Suppressor macrophage treated with lipopolysaccharide for 4 hours (primary cell): ENCODE measurements around the gene OTULINL.

ENCODE experiments used
- DNase-seq: peaks from one replicate; pipeline ENCODE4 v3.0.0-alpha.2; 2020

OTULINL gene

DNA sequence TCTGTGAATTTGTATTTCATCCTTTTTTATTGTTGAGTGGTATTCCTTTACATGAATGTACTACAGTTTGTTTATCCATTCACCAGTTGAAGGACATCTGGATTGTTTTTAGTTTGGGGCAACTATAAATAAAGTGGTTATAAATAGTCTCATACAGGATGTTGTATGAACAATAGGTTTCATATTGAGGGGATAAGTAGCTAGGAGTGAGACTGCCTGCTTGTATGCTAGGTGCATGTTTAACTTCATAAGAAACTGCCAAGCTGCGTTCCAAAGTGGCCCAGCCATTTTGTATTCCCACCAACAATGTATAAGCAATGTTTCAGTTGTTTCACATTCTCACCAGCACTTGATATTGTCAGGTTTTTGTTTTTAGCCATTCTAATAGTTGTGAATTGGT lies 21.5 kb downstream of the OTULINL start:
- no peak for DNase-seq

DNA sequence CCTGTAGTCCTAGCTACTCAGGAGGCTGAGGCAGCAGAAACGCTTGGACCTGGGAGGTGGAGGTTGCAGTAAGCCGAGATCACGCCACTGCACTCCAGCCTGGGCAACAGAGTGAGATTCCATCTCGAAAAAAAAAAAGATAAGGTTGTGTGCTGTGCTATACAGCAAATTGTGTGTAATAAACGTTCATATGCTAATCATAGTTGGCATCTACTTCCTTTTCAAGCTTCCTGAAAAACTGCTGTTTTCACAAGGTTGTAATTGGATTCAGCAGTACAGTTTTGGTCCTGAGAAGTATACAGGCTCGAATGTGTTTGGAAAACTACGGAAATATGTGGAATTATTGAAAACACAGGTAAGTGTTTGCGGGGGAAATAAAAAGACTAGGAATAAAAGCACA lies 25.5 kb downstream of the OTULINL start:
- no peak for DNase-seq

DNA sequence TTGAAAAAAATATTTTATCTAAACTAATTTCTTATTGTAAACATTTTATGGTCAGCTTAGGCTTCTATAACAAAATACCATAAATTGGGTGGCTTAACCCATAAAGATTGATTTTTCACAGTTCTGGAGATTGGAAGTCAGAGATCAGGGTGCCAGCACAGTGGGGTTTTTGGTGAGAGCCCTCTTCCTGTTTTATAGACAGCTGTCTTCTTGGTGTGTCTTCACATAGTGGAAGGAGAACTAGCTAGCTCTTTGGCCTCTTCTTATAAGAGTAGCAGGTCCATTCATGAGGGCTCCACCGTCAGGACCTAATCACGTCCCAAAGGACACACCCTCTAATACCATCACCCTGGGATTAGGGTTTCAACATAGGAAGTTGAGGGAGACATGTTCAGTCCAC lies 26.6 kb downstream of the OTULINL start:
- DNase-seq, result no peak

DNA sequence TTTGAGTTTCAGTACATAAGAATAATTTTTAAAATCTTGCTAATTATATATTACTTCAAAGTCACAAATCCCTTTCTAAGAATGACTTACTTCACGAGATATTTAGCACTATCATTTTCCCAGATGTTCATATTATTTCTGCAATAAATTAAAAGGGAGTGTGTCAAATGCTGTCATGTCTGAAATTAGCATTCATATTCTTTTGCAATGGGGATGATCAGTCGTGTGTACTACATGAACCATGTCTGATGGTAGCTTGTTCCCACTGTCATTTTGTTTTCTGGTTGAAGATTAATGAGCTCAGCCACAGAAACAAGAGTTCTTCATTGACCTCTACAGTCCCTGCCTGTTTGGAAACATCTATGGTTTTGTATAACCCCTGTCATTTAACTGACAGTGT lies 30.1 kb downstream of the OTULINL start:
- DNase-seq, result no peak

DNA sequence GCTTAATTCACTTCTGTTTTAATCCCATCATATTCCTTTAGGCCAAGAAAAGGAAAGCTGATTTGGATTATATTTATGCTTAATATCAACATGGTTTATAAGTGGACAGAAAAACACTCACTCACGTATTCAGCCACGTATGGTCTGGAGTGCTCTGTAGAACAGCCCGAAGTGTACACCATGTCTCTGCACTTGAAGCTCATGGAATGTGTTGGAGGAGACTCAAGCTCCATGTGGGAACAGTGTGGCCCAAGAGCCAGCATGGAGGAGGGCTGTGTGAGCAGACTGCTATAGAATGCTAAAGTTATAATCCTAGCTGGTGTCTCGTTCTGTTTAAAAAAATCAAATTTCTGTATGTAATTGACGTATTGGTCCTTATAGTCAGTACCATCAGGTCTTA lies 32.9 kb downstream of the OTULINL start:
- no peak for DNase-seq

DNA sequence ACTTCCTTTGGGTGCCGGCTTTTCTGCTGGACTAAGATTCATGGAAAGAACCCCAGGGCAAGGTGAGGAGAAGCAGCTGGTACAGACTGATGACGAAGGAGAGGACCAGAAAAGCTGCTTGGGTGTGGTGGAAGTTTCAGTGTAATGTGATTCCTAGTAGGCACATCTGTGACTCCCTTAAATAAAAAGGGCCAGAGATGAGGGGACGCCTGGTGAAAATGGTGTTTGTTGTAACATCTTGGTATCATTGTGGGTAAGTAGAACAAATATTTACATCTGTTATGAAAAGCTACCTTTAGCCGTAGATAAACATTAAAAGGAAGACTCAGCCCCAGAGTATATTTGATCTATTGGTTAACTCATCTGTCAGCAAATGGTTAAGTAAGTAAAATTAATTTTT lies 33.8 kb downstream of the OTULINL start:
- DNase-seq, result no peak

DNA sequence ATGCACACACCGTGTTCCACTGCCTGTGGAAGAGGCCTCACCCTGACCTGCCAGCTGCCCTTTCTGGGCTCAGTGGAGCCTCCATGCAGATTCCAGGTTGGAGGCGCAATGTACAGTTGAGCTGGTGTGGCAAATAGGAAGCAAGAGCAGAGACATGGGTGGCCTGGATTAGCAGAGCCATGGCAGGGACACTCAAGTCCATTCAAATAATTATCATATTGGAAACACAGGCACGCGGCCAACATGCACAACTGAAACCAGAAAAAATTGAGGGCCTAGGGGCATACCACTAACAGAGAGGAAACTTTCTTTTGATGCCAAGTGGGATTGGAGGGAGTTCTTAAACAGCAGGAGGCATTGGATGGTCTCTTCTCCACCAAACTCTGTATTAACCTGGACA lies 35.8 kb downstream of the OTULINL start:
- no peak for DNase-seq

DNA sequence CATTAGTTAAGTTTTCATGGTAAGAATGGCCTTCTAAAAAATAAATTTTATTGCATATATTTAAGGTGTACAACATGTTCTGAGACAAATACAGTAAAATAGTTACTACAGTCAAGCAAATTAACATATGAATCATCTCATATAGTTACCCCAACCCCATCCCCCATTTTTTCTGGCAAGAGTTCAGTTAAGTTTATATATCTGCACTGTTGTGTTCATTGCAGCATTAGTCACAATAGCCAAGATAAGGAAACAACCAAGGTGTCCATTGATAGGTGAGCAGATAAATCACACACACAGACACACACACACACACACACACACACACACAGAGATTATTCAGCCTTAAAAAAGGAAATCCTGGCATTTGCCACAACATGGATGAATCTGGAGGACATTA lies 45.7 kb downstream of the OTULINL start:
- DNase-seq, result no peak

DNA sequence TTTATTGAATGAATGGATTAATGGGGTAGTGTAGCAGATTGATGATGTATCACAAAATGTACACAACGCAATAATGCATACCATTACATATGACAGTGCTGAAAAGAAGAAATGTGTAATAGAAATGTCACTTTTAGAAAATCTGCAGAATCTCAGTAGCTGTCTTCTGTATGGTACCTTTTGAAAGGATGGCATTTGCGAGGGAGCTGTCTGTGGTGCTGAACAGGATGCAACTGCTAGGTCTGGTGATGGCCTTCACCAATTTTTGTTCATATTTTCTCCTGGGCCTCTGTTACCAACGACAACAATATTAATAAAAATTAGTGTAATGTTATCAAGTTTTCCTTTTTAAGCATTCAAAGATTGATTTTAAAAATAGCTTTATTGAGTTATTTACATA lies 46.8 kb downstream of the OTULINL start:
- peak; percentile 45 for DNase-seq

DNA sequence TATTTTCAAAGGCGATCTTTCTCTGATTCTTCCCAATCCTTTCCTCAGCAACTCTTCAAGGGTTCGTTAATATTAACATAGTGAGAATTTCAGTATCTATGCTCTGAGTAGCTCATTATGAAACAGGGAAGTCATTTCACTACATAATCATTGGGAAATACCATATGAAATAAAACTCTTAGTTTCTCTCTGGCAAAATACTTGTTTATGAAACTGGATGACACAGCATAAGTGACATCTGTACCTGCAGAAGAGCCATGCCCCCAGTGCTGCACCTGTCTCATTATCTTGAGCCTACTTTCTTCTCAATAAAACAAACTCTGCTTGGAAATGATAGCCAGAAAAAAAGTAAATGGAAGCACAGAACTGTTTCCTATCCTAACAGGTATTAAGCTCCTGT lies 49.1 kb downstream of the OTULINL start:
- DNase-seq, result peak; percentile 23

DNA sequence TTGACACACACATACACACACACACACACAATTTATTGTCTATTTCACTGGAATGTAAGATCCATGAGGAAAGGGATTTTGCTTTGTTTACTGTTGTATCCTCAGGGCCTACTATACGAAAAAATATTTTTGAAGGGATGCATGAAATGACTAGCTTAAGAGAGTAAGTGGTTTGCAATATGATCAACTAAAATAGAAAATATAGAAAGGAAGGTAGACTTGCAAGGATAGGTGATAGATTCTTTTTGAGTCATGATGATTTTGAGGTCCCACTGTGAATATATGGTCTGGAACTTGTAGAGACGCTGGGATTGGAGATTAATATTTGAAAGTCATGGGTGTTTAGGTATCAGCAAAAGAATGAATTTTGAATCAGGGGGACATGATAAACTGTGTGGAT lies 54.1 kb downstream of the OTULINL start:
- no peak for DNase-seq

DNA sequence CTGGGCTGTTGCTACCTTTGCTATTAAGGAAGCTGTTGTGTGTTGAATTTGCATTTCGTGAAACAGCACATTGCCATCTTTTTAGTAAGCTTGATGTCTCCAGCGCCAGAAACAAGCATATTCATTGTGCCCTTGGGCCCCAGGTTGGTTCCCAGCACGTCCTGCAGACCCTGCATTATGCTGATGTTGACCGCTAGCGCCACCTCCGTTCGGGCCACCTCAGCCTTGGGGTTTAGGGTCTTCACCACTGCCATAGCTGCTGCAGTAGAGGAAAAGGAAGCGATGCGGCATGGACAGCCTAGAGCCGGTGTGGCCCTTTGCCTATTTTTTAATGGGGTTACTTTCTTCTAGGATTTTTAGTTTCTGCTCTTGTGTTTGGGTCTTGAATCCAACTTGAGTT lies 59.2 kb downstream of the OTULINL start:
- DNase-seq, result no peak

DNA sequence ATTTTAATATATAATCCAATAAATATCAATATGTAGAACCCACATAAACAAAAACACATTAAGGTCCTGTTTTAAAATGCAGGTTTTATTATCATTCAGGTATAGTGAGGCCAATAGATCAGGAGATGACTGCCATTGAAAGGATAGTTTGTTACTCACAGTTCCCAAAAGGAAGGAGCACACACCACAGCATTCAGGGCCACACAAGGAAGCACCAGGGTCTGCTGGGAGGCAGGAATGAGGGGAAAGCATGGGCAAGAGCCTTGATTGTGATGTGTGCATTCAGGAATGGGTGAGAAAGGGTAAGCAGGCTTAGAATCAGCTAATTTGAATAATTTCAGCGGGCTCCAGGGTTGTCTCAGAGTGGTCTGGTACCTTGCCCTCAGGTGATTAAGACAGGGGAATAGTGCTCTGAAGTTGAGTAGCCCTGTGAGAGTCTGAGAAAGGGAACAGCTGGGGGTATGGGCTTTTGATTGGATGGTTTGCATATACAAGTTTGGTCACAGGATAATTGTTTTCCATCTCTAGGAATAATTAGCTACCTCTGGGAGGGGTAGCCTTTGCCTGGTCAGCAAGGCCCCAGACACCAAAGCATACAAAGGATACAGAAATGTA lies 63.1 kb downstream of the OTULINL start:
- no peak for DNase-seq

DNA sequence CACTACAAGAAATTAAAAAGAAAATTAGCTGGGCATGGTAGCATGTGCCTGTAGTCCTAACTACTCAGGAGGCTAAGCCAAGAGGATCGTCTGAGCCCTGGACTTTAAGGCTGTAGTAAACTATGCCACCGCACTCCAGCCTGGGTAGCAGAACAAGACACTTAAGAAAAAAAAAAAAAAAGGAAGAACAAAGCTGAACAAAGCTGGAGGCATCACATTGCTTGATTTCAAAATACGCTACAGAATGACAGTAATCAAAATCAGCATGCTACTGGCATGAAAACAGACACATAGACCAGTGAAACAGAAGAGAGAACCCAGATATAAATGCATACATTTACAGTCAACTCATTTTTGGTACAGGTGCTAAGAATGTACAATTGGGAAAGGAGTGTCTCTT lies 68.5 kb downstream of the OTULINL start:
- DNase-seq, result no peak

DNA sequence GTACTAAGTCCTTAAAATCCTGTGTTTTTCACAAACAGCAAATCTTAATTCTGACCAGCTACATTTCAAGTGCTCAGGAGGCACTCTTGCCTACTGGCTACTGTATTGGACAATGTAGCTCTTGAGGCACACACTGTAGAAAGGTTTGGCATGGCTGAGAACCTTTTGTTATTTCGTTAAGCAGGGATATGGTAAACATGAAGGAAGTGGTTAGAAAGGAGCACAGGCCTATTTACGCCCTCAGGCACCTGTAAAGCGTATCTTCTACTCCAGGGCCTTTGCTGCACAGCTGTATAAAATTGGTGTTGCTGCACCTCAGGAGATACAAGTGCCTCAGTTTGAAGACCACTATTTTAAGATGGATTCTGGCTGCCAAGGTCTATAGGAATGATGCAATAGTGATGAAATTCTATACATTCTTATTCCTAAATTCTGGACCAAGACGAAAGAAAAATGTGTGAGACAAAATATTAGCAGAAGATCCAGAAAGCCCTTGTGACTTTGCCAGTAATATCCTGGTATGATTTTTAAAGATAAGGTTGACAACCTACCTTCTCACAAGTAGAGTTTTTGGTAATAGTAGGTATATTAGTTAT lies 73.7 kb downstream of the OTULINL start:
- no peak for DNase-seq

DNA sequence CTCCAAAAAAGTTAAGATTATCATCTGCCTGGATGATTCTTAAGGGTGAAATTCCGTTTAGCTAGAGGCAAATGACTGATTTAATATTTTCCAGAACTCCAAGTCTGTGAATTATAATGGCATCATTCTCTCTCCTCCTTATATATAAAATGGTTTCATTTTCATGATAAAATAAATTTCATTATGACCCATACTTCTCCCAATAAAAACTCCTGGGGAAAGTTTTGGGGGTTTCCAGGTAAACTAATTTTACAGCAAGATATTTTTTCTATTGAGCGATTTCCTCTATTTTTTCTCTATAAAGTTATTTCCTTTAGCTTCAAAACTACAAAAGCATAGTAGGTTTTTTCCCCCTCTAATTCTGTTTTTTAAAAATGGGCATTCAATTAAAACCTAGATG lies 75.3 kb downstream of the OTULINL start:
- peak; percentile 28 for DNase-seq

DNA sequence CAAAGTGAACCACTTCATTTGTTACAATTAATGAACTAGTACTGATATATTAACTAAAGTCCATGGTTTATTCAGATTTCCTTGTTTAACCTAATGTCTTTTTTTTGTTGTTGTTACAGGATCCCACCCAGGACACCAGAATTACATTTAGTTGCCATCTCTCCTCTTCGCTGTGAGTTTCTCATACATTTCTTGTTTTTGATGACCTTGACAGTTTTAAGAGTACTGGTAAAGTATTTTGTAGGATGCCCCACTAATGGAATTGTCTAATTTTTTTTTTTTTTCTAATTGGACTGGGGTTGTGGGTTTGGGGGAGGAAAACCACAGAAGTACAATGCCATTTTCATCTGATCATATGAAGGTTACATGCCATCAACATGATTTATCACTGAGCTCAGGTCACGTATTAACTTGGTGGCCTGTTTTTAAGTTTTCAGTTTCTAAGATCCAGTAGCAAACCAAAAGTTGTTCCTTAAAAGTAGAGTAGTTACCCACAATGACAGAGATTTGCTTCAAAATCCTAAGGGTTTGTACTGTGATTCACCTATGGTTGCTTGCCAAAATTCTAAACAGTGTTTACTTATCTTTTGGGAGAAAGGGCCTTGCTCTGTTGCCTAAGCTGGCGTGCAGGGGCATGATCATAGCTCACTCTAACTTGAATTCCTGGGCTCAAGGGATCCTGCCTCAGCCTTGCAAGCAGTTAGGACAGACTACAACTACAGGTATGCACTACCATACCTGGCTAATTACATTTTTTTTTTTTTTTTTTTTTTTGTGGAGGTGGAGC lies 78.4 kb downstream of the OTULINL start:
- no peak for DNase-seq

DNA sequence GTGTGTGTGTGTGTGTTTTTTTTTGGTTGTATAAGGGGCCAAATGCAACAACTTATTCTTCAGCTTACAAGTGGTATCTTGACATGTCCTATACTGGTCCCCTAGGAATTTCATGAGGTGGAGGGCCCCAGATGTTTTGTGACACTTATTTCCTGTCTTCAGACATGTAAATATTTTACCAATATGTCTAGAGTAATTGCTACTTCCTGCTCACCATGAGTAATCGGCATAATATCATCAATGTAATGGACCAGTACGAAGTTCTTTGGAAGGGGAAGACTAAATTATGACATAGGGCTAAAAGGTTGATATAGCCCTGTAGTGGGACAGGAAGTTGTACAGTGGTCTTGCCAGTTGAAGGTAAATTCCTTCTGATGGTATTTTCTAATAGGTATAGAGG lies 79.2 kb downstream of the OTULINL start:
- DNase-seq, result no peak
